Activated T-cell treated with anti-CD3 and anti-CD28 coated beads for 4 hours (primary cell): ENCODE data around the gene CCNA1.

Experiments used
- DNase-seq: peaks from one replicate; pipeline ENCODE4 v3.0.0-alpha.2; 2020

The CCNA1 gene

GRCh38 chr13:36454987-36455386 is 22.7 kb downstream of the CCNA1 start:
- no peak for DNase-seq

GRCh38 chr13:36456577-36456976 is 24.3 kb downstream of the CCNA1 start:
- DNase-seq, result no peak

GRCh38 chr13:36461506-36461905 is 29.2 kb downstream of the CCNA1 start:
- DNase-seq, result no peak

- no peak for DNase-seq
Observed at GRCh38 chr13:36475468-36475867, 43.2 kb downstream of the CCNA1 start.

GRCh38 chr13:36476661-36477060 is 44.4 kb downstream of the CCNA1 start:
- DNase-seq, result no peak

- no peak for DNase-seq
Observed at GRCh38 chr13:36480726-36481427, 48.6 kb downstream of the CCNA1 start.

- DNase-seq, result no peak
Observed at GRCh38 chr13:36490055-36490454, 57.8 kb downstream of the CCNA1 start.
